AG09319 (cell line): ENCODE results near the gene LAMA2.

Experiments used
- DNase-seq: peaks from one replicate; pipeline ENCODE4 v3.0.0-alpha.2; 2010; ENCODE audit warnings: low read depth; ENCODE audit errors: extremely low read depth
- CTCF ChIP-seq: IDR thresholded peaks from 2 replicates; pipeline ENCODE4 v1.5.1; 2011; ENCODE audit warnings: low read depth, mild to moderate bottlenecking, inconsistent platforms, low read length, moderate library complexity

LAMA2 gene

GRCh38 chr6:129523816-129524215 is 640.9 kb downstream of the LAMA2 start:
- no peak for DNase-seq

DNA sequence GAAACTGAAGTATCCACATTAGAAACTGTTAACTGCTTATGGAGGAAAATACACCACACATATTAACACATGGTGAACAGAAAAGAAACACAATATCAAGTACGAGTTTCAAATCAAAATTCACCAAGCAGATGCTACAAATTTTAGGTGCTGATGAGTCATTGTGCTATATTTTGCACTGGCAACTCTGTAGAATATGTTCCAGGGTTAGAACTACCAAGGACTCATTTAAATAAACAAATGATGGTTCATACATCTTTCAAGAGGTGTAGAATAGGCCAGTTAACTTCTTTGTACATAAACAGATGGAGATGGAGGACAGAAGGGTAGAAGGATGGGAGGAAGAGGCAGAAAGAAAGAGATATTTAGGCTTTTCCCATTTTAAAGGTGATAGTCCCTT is 642.1 kb downstream of the LAMA2 start:
- no peak for TF ChIP-seq CTCF
- DNase-seq: no peak

More at GRCh38 chr6:129523816-129524215, 640.9 kb downstream of the LAMA2 start:
- no peak for TF ChIP-seq CTCF

GRCh38 chr6:129534926-129535325 is 652.0 kb downstream of the LAMA2 start:
- DNase-seq: no peak

GRCh38 chr6:129536271-129536670 is 653.3 kb downstream of the LAMA2 start:
- no peak for DNase-seq
- no peak for TF ChIP-seq CTCF

More at GRCh38 chr6:129534926-129535325, 652.0 kb downstream of the LAMA2 start:
- no peak for TF ChIP-seq CTCF

GRCh38 chr6:129539032-129539431 is 656.1 kb downstream of the LAMA2 start:
- TF ChIP-seq CTCF: no peak
- DNase-seq: no peak

DNA sequence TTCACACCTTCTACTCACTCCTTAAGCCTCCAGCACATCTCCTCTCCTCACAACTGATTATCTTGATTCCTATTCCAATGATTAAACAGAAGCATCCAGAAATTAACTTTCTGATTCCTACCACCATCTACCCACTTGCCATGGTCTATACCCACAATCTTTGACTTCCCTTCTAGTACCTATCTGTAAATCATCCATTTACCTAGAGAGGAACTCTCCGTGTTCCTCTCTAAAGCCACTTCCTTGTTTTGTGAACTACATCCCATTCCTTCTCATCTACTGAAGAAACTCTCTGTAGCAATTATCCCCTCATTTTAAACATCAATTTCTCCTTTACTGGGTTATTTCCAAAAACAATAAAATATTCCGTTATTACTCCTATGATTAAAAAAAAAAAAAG is 659.8 kb downstream of the LAMA2 start:
- no peak for DNase-seq
- TF ChIP-seq CTCF: no peak

- no peak for DNase-seq
- TF ChIP-seq CTCF: no peak
These were observed 661.0 kb downstream of the LAMA2 start for GRCh38 chr6:129543981-129544380.
